ENCODE data around the gene URGCP. TPM values are rescaled to one million over a fixed set of nuclear protein-coding genes. Genes with fewer than 3 reads are reported as not detected.

URGCP gene
- total RNA-seq, 1 experiment from 2014 or later, result 30.7 TPM

DNA sequence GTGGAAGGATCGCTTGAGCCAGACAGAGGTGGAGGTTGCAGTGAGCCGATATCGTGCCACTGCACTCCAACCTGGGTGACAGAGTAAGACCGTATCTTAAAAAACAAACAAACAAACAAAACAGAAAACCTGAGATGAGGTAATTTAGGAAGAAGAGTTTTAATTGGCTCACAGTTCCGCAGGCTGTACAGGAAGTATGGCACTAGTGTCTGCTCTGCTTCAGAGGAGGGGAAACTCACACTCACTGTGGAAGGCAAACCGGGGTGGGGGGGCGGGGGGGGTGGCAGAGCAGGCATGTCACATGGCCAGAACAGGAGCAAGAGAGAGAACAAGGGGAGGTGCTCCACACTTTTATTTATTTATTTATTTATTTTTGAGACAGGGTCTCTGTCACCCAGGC, 24.9 kb upstream of the URGCP start:
- Histone ChIP-seq H4K8ac (replicated peaks; ENCODE audit: insufficient read length, low read depth, low read length) (no peak overlapping the region), H3K79me1 (ENCODE audit: insufficient read depth, low read depth, low read length, poor library complexity, severe bottlenecking) (no peaks in the 10 kb centered on the region), H3K27me3 (ENCODE audit: insufficient read depth, low read length) (no peaks in the 10 kb centered on the region; the same call in 1 of the 2 replicates), H3T11ph (ENCODE audit: low read length) (no peak overlapping the region), H2AFZ (ENCODE audit: low read length) (no peak overlapping the region), H3K79me2 (ENCODE audit: insufficient read depth, low read length) (no peaks in the 10 kb centered on the region), H4K91ac (ENCODE audit: insufficient read length, low read depth, low read length) (no peak overlapping the region), H3K4me2 (ENCODE audit: insufficient read depth, insufficient read length, low read length) (no peak overlapping the region), H2BK120ac (ENCODE audit: low read depth, low read length, poor library complexity, severe bottlenecking) (no peak overlapping the region), H2BK20ac (ENCODE audit: low read depth, low read length, poor library complexity, severe bottlenecking) (no peak overlapping the region), H3K56ac (ENCODE audit: insufficient read length, low read depth, low read length) (no peak overlapping the region), H3K14ac (ENCODE audit: insufficient read depth, low read length) (no peak overlapping the region), H3K4me1 (ENCODE audit: insufficient read depth, low read length) (no peaks in the 10 kb centered on the region), H3K18ac (ENCODE audit: insufficient read length, low read depth, low read length) (no peak overlapping the region), H3K9ac (ENCODE audit: extremely low read depth, insufficient read length, low read length) (no peak overlapping the region), H3K27ac (ENCODE audit: insufficient read length, low read depth, low read length) (no peak overlapping the region), H4K5ac (ENCODE audit: insufficient read length, low read depth, low read length) (no peak overlapping the region), H3K23ac (ENCODE audit: insufficient read length, low read depth, low read length) (no peak overlapping the region), H3K23me2 (ENCODE audit: insufficient read length, low read depth, low read length, poor library complexity, severe bottlenecking) (peaks cover 3% of the 10 kb centered on the region), H3K4ac (ENCODE audit: low read depth, low read length) (no peak overlapping the region), H2BK12ac (ENCODE audit: insufficient read length, low read depth, low read length) (no peak overlapping the region), H2AK5ac (ENCODE audit: insufficient read length, low read length) (no peak overlapping the region), H3K9me3 (ENCODE audit: control insufficient read depth, low read depth, low read length) (no peaks in the 10 kb centered on the region), H2BK15ac (ENCODE audit: low read depth, low read length) (no peak overlapping the region), H4K20me1 (ENCODE audit: control insufficient read depth, insufficient read depth, insufficient read length) (no peaks in the 10 kb centered on the region), H2BK5ac (ENCODE audit: insufficient read length, low read length) (no peak overlapping the region)
- WGBS (ENCODE audit: extremely low coverage, insufficient read length, low lambda C conversion rate), result no CpG with 5 or more reads among the region's 7 CpGs
- Mint-ChIP-seq H3K27ac (no peak overlapping the region), H3K4me3 (no peak overlapping the region), H3K9me3 (peaks cover 2 to 3% of the 10 kb centered on the region in 2 experiments; a peak in 2 of 5 replicates), H3K36me3 (ENCODE audit: insufficient read depth in 1 of 3, low read depth in 3 of 3) (peaks cover 0 to 5% (median 0%) of the 10 kb centered on the region in 3 experiments; a peak in 2 of 7 replicates), H3K4me1 (peaks cover 3% of the 10 kb centered on the region in 2 experiments), H3K27me3 (ENCODE audit: low read depth) (peaks cover 19% of the 10 kb centered on the region)
- DNase-seq, result no peak
- TF ChIP-seq, protein P1, sequence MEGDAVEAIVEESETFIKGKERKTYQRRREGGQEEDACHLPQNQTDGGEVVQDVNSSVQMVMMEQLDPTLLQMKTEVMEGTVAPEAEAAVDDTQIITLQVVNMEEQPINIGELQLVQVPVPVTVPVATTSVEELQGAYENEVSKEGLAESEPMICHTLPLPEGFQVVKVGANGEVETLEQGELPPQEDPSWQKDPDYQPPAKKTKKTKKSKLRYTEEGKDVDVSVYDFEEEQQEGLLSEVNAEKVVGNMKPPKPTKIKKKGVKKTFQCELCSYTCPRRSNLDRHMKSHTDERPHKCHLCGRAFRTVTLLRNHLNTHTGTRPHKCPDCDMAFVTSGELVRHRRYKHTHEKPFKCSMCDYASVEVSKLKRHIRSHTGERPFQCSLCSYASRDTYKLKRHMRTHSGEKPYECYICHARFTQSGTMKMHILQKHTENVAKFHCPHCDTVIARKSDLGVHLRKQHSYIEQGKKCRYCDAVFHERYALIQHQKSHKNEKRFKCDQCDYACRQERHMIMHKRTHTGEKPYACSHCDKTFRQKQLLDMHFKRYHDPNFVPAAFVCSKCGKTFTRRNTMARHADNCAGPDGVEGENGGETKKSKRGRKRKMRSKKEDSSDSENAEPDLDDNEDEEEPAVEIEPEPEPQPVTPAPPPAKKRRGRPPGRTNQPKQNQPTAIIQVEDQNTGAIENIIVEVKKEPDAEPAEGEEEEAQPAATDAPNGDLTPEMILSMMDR (conservative IDR thresholded peaks at IDR 0.05), result no peak

Measured in H9 (cell line).